K562 (cell line): Measurements from ENCODE around the gene TMSB10. TPM values are rescaled to one million over a fixed set of nuclear protein-coding genes. Genes with fewer than 3 reads are reported as not detected.
A peak's percentile ranks its signal among the peaks of the same experiment; 100 is the strongest.

Experiments used
- DLX4 ChIP-seq: fragments of 250-450 bp; sonication (Bioruptor Pico); IDR thresholded peaks from 2 replicates; pipeline ENCODE4 v1.6.1; 2021; ENCODE audit warnings: mild to moderate bottlenecking
- ETV1 ChIP-seq: fragments of 450-650 bp; conservative IDR thresholded peaks from 2 replicates; pipeline ENCODE4 v1.6.1; 2016; ENCODE audit warnings: missing genetic modification characterization, control low read depth, low read depth, missing compliant biosample characterization
- GABPB2 ChIP-seq: fragments of 250-450 bp; sonication (Bioruptor Pico); conservative IDR thresholded peaks from 2 replicates; pipeline ENCODE4 v1.5.1; 2021; ENCODE audit warnings: mild to moderate bottlenecking
- JUN ChIP-seq, 2 experiments: sonication (generic) in 1 of 2; formaldehyde crosslinking in 1 of 2; IDR thresholded peaks; 2 replicates each; pipeline versions ENCODE4 v1.6.1 to v1.8.0; 2012 to 2022; ENCODE audit warnings: borderline replicate concordance in 2 of 2, mild to moderate bottlenecking in 2 of 2, improper control_type of control experiment in 1 of 2, low read depth in 1 of 2, low read length in 1 of 2, missing genetic modification reagents in 1 of 2
- NFXL1 ChIP-seq: fragments of 450-650 bp; formaldehyde crosslinking; IDR thresholded peaks from 2 replicates; pipeline ENCODE4 v1.4.0; 2021; ENCODE audit warnings: mild to moderate bottlenecking
- NRF1 ChIP-seq, 2 experiments: fragments of 450-650 bp; IDR thresholded peaks in 1 of 2; conservative IDR thresholded peaks in 1 of 2; 2 replicates each; pipeline ENCODE4 v1.6.1; 2014; ENCODE audit warnings: mild to moderate bottlenecking in 2 of 2
- RB1 ChIP-seq: fragments of 450-650 bp; IDR thresholded peaks from 2 replicates; pipeline ENCODE4 v1.6.1; 2017; ENCODE audit warnings: low read depth, mild to moderate bottlenecking
- SREBF2 ChIP-seq: sonication (generic); formaldehyde crosslinking; IDR thresholded peaks from 2 replicates; pipeline ENCODE4 v1.4.0; 2020; ENCODE audit warnings: mild to moderate bottlenecking, missing genetic modification reagents
- TAF1 ChIP-seq: IDR thresholded peaks from 2 replicates; pipeline ENCODE4 v1.6.1; 2011; ENCODE audit warnings: mild to moderate bottlenecking, low read length, moderate library complexity; ENCODE audit not compliant: insufficient read depth, control insufficient read depth, severe bottlenecking; ENCODE audit errors: extremely low read depth
- TCF3 ChIP-seq: sonication (generic); formaldehyde crosslinking; IDR thresholded peaks from 2 replicates; pipeline ENCODE4 v1.4.0; 2020; ENCODE audit warnings: mild to moderate bottlenecking, missing genetic modification reagents
- TRIM24 ChIP-seq, 2 experiments: fragments of 450-650 bp; IDR thresholded peaks; 2 replicates each; pipeline ENCODE4 v1.6.1; 2016
- U2AF1 ChIP-seq: fragments of 200-400 bp; formaldehyde crosslinking; optimal IDR thresholded peaks from 2 replicates; pipeline ENCODE3; 2017; ENCODE audit warnings: mild to moderate bottlenecking, low read depth, low read length, moderate library complexity
- ZBTB5 ChIP-seq: fragments of 450-650 bp; IDR thresholded peaks from 2 replicates; pipeline ENCODE4 v1.6.1; 2017; ENCODE audit warnings: antibody characterized with exemption
- ZKSCAN8 ChIP-seq: fragments of 200-800 bp; sonication (Bioruptor generic); IDR thresholded peaks from 2 replicates; pipeline ENCODE4 v1.6.1; 2016; ENCODE audit warnings: missing genetic modification characterization, missing compliant biosample characterization
- ZNF436 ChIP-seq: fragments of 250-450, 450-650 bp; sonication (Bioruptor Pico); formaldehyde crosslinking; IDR thresholded peaks from 2 replicates; pipeline ENCODE4 v1.7.0; 2020; ENCODE audit warnings: mild to moderate bottlenecking
- ZNF518B ChIP-seq: fragments of 250-450 bp; sonication (Bioruptor Pico); IDR thresholded peaks from 2 replicates; pipeline ENCODE4 v1.5.0; 2021; ENCODE audit warnings: mild to moderate bottlenecking, moderate library complexity
- ZNF584 ChIP-seq: fragments of 200-800 bp; sonication (Bioruptor generic); IDR thresholded peaks from 2 replicates; pipeline ENCODE4 v1.6.1; 2016; ENCODE audit warnings: low read depth, mild to moderate bottlenecking, missing genetic modification characterization, missing compliant biosample characterization
- polyA plus RNA-seq, 8 experiments: library from polyadenylated mRNA; depleted of rRNA in 4 of 8; stranded (reverse) in 5 of 8; unstranded in 3 of 8; fragments of >200 nt; fragmentation: Nextera tagmentation in 2 of 8; fragmentation: Illumina TruSeq in 1 of 8; extraction: Ambion mirVana in 2 of 8; extraction: Trizol in 1 of 8; gene quantifications; 2 replicates each; pipeline versions ENCODE4 v1.2.1 to v1.2.3, GENCODE V29; 2011 to 2014; ENCODE audit warnings: inconsistent platforms in 1 of 8, missing spikeins in 1 of 8
- total RNA-seq, 7 experiments: library from RNA; depleted of rRNA in 6 of 7; stranded (reverse); fragments of >200 nt in 6 of 7; fragmentation: Illumina TruSeq in 2 of 7; extraction: Trizol in 2 of 7; gene quantifications; 2 replicates each; pipeline versions ENCODE4 v1.2.1 to v1.2.3, GENCODE V29; 2011 to 2021; ENCODE audit warnings: low replicate concordance in 1 of 7
- TF ChIP-seq, protein P1 (sequence below): fragments of 450-650 bp; IDR thresholded peaks from 2 replicates; pipeline ENCODE4 v1.6.1; 2014; ENCODE audit warnings: low read depth, mild to moderate bottlenecking, moderate library complexity, borderline replicate concordance

The TMSB10 gene
- total and polyA plus RNA-seq, 9 of the 15 experiments (the other 6 are each of a cell fraction or from before 2014, with no cell fraction given) = 382 to 2,226 (median 959) TPM

DNA sequence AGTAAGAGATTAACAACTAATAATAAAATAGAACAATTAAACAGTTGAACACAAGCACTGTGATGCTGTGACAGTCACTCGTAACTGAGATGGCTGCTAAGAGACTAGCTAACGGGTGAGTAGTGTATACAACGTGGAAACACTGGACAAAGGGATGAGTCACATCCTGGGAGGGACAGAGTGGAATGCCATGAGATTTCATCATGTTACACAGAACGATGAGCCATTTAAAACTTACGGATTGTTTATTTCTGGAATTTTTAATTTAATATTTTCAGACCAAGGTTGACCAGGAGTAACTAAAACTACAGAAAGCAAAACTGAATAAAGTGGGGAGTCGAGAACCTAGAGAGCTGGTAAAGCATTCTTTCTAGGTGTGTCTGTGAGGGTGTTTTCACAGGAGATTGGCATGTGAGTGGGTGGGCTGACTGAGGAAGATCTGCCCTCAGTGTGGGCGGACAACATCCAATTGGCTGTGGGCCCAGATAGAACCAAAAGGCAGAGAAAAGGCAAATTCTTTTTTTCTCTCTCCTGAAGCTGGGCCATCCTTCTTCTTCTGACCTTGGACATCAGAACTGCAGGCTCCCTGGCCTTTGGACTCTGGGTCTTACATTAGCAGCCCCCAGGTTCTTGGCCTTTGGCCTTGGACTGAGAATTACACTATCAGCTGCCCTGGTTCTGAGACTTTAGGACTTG, 14.6 kb downstream of the TMSB10 start (continued):
- TF ChIP-seq ZNF518B (CRISPR knock-in tag) = no peak
- no peak for TF ChIP-seq ZBTB5
- TF ChIP-seq GABPB2 (CRISPR knock-in tag) = no peak; the same call in 1 of the 2 replicates
- no peak for TF ChIP-seq RB1
- no peak for TF ChIP-seq DLX4 (CRISPR knock-in tag)
- no peak for TF ChIP-seq U2AF1
- TF ChIP-seq NRF1 (conservative IDR thresholded peaks at IDR 0.05 in 1 of 2, IDR thresholded peaks at IDR 0.05 in 1 of 2) = 0 out of 4 replicates have a peak, but pooled peaks of 1 of the 2 experiments have one; percentile 20
- TF ChIP-seq TAF1 = no peak
- no peak for TF ChIP-seq TCF3
- TF ChIP-seq ZKSCAN8 = peak; percentile 46; the same call in 1 of the 2 replicates
- TF ChIP-seq ZNF584 (CRISPR knock-in tag) = no peak
- TF ChIP-seq NFXL1 (CRISPR knock-in tag) = peak; percentile 67; the same call in 1 of the 2 replicates
- peak; percentile 97 for TF ChIP-seq ETV1 (tag)
- TF ChIP-seq, protein P1, sequence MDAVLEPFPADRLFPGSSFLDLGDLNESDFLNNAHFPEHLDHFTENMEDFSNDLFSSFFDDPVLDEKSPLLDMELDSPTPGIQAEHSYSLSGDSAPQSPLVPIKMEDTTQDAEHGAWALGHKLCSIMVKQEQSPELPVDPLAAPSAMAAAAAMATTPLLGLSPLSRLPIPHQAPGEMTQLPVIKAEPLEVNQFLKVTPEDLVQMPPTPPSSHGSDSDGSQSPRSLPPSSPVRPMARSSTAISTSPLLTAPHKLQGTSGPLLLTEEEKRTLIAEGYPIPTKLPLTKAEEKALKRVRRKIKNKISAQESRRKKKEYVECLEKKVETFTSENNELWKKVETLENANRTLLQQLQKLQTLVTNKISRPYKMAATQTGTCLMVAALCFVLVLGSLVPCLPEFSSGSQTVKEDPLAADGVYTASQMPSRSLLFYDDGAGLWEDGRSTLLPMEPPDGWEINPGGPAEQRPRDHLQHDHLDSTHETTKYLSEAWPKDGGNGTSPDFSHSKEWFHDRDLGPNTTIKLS = peak; percentile 78; the same call in 1 of the 2 replicates
- peak; percentile 95 for TF ChIP-seq JUN (IDR thresholded peaks at IDR 0.05; ENCODE audit: borderline replicate concordance, low read depth, low read length)
- TF ChIP-seq JUN (CRISPR knock-in tag; IDR thresholded peaks at IDR 0.05; ENCODE audit: borderline replicate concordance) = no peak; the same call in 1 of the 2 replicates
- no peak for TF ChIP-seq SREBF2 (CRISPR knock-in tag)
- no peak for TF ChIP-seq ZNF436 (CRISPR knock-in tag)
- TF ChIP-seq TRIM24 (IDR thresholded peaks at IDR 0.05) = peak; percentile 66 to 81; a peak in 2 of 4 replicates
